Smooth muscle cell of the brain vasculature (primary cell): ENCODE data around the gene NECTIN3.

Experiments
- DNase-seq: peaks from one replicate; pipeline ENCODE4 v3.0.0-alpha.2; 2012; ENCODE audit warnings: low read depth, low spot score

The NECTIN3 gene

DNA sequence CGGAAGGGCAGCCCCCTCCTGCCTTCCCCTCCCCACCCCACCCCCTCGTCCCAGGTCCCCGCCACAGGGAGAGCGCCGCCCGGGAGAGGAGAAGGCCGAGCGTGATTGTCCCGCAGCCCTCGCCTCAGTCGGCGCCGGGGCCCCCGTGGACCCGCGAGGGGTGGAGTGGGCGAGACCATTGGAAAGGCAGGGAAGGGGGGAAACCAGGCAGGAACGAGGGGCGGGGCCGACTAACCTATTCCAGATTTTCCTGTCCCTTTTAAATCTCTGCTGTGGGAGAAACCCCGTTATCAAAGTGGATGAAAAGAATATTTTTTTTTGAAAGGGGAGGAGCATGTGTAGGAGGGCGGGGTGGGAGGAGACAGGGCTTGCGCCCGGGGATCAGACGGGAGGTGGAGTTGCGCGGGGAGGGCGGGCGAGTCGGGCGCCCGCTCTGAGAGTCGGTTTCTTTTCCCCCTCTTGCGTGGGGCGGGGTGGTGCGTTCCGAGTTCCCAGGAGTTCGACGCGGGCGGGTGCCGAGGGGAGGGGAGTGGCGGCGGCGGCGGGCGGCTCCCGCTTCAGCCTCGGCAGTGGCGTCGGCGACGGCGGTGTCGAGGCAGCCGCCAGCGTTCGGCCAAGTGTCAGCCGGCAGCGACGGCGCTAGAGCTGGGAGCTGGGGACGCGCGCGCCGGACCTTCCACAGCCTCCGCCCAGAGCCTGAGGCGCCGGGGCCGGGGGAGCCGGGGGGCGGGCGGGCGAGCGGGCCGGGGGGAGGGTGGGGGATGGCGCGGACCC lies at the start of gene NECTIN3:
NECTIN3 (plus strand) TSS at position 560 of the 774 bp plus-strand sequence; CDS start at position 762, 202 bp downstream.
- peak; percentile 93 for DNase-seq

DNA sequence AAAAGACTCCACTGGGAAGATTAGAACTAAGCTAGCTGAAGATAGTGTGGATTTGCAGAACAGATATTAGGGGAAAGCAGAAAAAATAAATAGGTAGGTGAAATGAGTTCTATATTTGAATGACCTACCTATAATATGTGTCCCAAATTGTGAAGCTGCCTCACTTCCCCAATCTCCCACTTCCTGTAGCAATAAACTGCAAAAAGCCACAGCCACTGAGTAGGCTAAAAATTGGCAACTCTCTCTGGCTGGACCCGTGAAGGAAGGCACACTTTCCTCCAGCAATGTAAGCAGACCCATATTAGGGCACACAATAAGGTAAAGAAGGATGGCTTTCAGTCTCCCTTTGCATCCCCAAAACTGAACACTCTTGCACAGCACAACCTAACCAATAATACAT lies 43.7 kb upstream of the NECTIN3 start:
- DNase-seq, result no peak

DNA sequence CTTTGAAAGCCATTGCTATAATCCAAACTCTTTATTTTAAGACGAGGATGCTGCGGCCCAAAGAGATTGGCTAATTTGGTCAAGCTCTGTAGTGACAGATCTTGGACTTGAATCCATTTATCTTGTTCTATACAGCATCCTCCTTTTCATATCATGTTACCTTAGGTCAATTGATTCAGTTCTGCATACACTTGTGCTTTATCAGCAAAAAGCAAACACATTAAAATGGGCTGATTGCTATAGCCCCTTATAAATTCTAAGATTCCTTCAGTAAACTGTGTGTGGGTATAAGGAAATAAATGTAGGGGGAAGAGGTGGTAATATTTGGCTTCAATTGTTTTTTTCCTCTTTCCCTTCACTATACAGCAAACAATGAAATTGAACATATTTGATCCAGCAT lies 40.1 kb upstream of the NECTIN3 start:
- DNase-seq, result no peak

DNA sequence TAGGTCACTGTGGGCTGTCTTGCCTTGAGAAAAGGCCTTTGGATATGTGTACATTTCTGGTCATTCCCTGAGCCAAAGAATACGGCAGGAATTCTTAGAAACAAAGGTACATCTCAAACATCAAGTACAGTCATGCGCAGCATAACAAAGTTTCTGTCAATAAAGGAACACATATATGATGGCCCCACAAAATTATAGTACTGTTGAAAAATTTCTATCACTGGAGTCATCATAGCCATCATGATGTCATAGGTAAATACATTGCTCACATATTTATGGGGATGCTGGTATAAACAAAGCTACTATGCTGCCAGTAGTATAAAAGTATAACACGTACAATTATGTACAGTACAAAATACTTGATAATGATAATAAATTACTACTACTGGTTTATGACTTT lies 38.9 kb upstream of the NECTIN3 start:
- no peak for DNase-seq

GRCh38 chr3:111033470-111034050 lies 38.1 kb upstream of the NECTIN3 start:
- no peak for DNase-seq

DNA sequence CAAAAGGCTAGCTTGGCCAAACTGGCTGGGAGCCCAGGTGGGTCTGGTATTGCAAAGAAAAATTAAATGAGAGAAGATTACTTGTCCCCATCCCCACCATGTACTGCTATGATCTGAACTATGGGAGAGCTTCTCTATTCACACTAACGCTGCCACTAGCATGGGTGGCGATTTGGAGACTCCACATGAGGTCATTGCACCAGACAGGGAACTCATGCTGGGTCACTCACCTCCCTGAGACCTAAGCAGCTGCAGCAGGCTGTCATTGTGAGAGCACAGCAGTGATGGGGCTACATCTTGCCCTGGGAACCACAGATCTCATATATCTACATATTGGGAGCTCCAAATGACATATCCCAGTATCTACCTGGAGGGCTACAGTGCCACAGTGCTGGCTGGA lies 36.3 kb upstream of the NECTIN3 start:
- DNase-seq, result no peak

DNA sequence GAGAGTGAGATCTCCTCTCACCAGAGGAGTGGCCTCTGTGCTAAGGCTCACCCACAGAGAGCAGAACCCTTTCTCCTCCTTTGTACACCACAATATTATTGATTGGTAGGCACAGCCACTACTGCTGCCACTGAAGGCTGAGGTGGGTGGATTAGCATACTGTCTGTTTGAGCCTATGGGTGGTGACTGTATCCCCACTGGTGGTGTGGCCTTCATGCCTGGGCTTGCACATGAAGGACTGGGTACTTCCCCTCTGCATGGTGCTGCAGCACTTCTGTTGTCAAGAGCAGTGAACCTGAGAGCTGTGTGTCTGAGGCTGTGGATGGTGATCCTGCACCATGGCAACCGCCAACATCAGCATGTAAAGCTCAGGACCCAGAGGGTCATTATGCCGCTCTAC lies 35.7 kb upstream of the NECTIN3 start:
- no peak for DNase-seq

DNA sequence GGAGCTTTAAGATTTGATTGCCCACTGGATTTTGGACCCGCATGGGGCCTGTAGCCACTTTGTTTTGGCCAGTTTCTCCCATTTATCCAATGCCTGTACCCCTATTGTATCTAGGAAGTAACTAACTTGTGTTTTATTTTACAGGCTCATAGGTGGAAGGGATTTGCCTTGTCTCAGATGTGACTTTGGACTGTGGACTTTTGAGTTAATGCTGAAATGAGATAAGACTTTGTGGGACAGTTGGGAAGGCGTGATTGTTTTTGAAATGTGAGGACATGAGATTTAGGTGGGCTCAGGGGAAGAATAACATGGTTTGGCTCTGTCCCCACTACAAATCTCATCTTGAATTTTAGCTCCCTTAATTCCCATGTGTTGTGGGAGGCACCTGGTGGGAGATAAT lies 30.7 kb upstream of the NECTIN3 start:
- DNase-seq, result no peak

DNA sequence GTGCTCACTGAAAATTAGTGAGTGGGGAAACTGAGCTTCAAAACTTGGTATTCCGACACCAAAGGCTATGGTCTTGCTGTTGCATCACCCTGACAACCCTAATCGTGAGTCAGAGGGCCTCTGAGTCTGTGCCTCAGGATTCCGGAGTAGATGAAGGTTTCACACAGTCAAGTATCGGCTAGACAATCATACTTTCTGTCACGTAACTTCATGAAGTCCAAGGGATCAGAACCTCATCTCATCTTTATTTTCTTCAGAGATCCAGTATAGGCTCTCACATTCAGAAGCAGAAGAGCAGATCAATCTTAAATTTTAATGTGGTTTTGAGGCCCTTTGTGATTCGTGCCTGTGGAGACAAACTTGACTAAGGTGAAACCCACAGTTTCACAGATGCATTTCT lies 26.1 kb upstream of the NECTIN3 start:
- no peak for DNase-seq

- no peak for DNase-seq
Measured at GRCh38 chr3:111047042-111047441, 24.6 kb upstream of the NECTIN3 start.

DNA sequence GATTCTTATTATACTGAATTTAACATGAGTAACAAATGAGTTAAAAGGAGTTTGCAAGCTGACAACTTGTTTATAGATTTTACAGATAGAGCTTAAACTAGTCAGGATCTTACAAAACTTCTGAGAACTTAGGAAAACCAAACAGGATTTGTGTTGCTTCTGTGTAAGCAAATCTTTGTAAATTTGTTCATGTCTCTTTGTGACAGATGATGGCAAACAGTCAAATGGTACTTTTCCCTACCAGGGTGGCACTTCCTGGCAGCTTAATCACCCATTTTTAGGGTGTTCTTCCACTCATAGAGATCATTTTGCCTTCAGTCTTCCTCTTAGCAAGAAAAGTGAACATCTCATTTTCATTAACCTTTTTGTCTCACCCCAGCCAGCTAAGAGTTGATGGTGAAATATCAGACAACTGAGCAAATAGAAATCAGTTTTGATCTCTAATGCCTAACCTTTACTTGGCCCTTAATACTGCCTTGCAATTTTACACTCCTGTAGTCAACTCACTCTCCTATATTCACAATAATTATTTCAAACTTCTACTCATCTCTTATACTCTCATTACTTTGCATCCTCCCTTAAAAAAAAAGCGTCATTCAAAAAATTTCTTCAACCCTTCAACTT lies 23.7 kb upstream of the NECTIN3 start:
- no peak for DNase-seq

DNA sequence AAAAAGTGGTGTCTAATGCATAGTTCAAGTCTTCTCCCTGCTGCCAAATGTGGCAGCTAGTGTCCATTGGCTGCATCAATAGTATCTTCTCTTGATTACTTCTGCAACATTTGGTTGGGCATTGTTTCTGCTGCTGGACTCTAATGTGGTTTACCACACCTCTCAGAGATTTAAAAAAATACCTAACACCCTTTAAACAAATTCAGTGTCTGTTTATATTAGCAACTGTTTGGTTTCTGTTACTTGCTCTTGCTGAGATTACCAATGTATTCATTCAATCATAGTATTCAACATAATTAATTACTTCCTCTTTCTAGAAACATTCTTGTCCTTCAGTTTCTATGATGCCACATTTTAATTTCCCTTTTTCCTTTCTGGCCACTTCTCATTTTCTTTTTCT lies 20.3 kb upstream of the NECTIN3 start:
- DNase-seq, result no peak

DNA sequence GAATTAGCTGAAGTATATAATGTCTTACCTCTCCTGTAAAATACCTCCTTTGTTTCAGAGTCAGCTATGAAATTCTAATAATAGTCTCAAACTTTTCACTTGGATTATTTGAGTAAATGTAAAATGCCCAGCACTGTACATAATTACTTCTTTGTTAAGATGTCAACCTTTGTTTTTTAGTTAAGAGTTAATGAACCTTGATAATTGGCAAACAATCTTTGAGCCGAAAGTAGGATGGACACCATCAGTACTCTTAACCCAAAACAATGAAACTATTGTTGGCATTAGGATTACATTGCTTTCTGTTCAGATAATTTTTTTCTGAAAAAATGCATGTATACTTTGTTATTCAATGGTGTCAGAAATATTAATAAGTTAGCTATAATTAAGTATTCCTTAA lies 3.0 kb upstream of the NECTIN3 start:
- no peak for DNase-seq

- DNase-seq, result no peak
Measured at GRCh38 chr3:111069974-111070771, 1.4 kb upstream of the NECTIN3 start.

GRCh38 chr3:111070772-111071256 lies 802 bp upstream of the NECTIN3 start:
- DNase-seq, result no peak

DNA sequence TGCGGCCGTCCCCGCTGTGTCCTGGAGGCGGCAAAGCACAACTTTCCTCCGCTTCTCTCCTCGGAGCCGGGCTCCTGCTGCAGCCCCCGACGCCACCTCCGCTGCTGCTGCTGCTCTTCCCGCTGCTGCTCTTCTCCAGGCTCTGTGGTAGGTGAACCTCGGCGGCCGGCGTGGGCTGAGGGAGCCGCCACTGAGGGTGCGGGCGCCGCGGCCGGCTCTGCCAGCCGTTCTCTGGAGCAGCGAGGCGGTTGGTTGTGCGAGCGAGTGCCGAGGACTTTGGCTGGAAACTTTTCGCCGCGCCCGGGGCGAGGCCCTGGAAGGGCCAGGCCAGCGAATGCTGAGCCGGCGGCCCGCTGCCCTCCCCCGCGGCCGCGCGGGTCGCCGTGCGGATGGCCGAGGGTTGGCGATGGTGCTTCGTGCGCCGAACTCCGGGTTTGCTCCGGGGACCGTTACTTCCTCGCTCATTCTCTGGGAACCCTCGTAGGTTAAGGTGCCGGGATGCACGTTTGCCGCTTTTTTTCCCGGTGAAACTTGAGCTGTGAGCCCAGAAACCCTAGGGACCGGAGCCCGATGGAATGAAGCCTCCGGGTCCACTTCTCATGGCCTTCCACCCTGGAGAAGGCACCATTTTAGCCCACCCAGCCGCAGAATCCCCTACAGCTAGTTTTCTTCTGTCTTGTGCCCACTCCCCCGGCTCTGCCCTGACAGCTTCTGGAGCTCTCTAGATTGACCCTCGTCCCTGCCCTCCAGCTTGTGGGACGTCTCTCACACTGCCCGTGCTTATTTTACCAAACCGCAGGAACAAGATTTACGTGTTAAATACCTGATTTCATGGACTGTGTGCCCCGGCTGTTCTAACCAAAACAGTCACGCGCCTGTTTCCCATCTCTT lies 660 bp downstream of the NECTIN3 start:
- no peak for DNase-seq

GRCh38 chr3:111073218-111073617 lies 1.6 kb downstream of the NECTIN3 start:
- DNase-seq, result no peak

DNA sequence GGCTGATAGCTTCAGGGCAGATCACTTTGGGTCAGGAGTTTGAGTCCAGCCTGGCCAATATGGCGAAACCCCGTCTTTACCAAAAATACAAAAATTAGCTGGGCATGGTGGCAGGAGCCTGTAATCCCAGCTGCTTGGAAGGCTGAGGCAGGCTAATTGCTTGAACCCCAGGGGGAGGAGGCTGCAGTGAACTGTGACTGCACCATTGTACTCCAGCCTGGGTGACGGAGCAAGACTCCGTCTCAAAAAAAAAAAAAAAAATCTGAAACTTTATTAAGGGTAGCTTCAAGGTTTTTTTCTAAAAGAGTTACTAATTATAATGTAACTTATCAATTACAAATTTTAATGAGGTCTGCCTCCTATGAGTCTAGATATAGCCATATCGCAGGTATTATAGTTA lies 5.1 kb downstream of the NECTIN3 start:
- DNase-seq, result no peak

GRCh38 chr3:111077369-111077768 lies 5.8 kb downstream of the NECTIN3 start:
- no peak for DNase-seq

DNA sequence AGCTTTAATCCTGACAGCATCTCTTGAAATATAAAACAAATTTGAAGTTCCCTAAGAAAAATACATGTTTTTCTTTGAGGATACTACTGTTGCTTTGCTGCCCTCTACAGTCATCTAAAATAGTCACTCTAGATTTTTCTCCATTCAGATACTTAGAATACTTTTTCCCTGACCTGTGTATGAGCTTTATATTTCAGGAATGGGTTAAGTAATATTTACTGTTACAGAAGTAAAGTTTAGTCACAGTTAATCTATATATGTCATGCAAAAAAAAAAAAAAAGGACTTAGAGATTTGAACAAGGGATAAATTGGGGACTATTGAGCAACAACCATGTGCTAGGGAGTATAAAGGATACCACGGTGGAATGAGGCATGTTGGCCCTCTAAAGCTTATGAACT lies 8.8 kb downstream of the NECTIN3 start:
- DNase-seq, result no peak

DNA sequence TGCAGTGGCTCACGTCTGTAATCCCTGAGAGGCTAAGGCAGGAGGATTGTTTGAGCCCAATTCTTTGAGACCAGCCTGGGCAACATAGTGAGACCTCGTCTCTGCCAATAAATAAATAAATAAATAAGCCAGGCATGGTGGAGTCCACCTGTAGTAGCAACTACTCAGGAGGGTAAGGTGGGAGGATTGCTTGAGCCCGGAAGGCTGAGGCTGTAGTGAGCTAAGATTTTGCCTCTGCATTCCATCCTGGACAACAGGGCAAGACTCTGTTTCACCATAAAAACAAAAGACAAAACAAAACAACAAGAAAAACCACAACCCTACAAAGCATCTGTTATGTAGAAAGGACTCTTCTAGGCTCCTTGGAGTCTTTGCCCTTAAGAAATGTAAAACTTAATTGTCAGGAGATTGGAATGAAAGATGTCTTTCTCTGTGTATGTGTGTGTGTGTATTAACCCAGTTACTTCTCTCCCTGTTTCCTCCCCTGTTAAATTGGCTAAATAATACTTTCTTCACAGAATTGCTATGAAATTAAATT lies 9.5 kb downstream of the NECTIN3 start:
- no peak for DNase-seq
